Neural progenitor cell (in vitro differentiated cells): ENCODE results near the gene PIGR. TPM values are rescaled to one million over a fixed set of nuclear protein-coding genes. Genes with fewer than 3 reads are reported as not detected.

ENCODE experiments used
- DNase-seq: peaks from one replicate; pipeline ENCODE4 v3.0.0-alpha.2; 2016; ENCODE audit warnings: low spot score
- H2AFZ ChIP-seq: fragments of 200-600 bp; sonication (generic); replicated peaks from 2 replicates; pipeline ENCODE4 v1.6.1; 2016; ENCODE audit warnings: antibody characterized with exemption
- H3F3A ChIP-seq: fragments of 200-600 bp; sonication (generic); 2 replicates; pipeline ENCODE4 v1.6.1; 2016; ENCODE audit warnings: antibody characterized with exemption, low read depth
- H3K27ac ChIP-seq: fragments of 200-600 bp; sonication (generic); 2 replicates; pipeline ENCODE4 v1.5.1; 2016; ENCODE audit warnings: mild to moderate bottlenecking
- H3K27me3 ChIP-seq: fragments of 200-600 bp; sonication (generic); 2 replicates; pipeline ENCODE4 v1.6.1; 2016; ENCODE audit warnings: mild to moderate bottlenecking, moderate library complexity
- H3K36me3 ChIP-seq: fragments of 200-600 bp; sonication (generic); 2 replicates; pipeline ENCODE4 v1.5.1; 2016
- H3K4me1 ChIP-seq: fragments of 200-600 bp; sonication (generic); 2 replicates; pipeline ENCODE4 v1.6.1; 2016; ENCODE audit warnings: mixed run types
- H3K4me2 ChIP-seq: fragments of 200-600 bp; sonication (generic); 2 replicates; pipeline ENCODE4 v1.6.1; 2016
- H3K4me3 ChIP-seq: fragments of 200-600 bp; sonication (generic); 2 replicates; pipeline ENCODE4 v1.5.1; 2016
- H3K79me2 ChIP-seq: fragments of 200-600 bp; sonication (generic); 2 replicates; pipeline ENCODE4 v1.6.1; 2016; ENCODE audit warnings: low read depth
- H3K9ac ChIP-seq: fragments of 200-600 bp; sonication (generic); 2 replicates; pipeline ENCODE4 v1.6.1; 2016
- H3K9me3 ChIP-seq: fragments of 200-600 bp; sonication (generic); 2 replicates; pipeline ENCODE4 v1.5.1; 2016; ENCODE audit warnings: low read depth
- H4K20me1 ChIP-seq: fragments of 200-600 bp; sonication (generic); 2 replicates; pipeline ENCODE4 v1.6.1; 2016; ENCODE audit warnings: low read depth
- H3K27ac Mint-ChIP-seq: 3 replicates; pipeline ENCODE4 v1.8.0; 2021; ENCODE audit warnings: mixed read lengths
- H3K27me3 Mint-ChIP-seq: 2 replicates; pipeline ENCODE4 v1.8.0; 2022; ENCODE audit warnings: low read depth, mild to moderate bottlenecking, inconsistent platforms, moderate library complexity, mixed read lengths; ENCODE audit not compliant: insufficient read depth
- H3K36me3 Mint-ChIP-seq: 3 replicates; pipeline ENCODE4 v1.8.0; 2021; ENCODE audit warnings: mixed read lengths
- H3K4me1 Mint-ChIP-seq: 3 replicates; pipeline ENCODE4 v1.8.0; 2021; ENCODE audit warnings: mixed read lengths
- H3K4me3 Mint-ChIP-seq: 3 replicates; pipeline ENCODE4 v1.8.0; 2021; ENCODE audit warnings: mild to moderate bottlenecking, moderate library complexity, mixed read lengths
- H3K9me3 Mint-ChIP-seq: 3 replicates; pipeline ENCODE4 v1.8.0; 2020; ENCODE audit warnings: mixed read lengths
- EZH2 ChIP-seq: fragments of 200-600 bp; sonication (generic); IDR thresholded peaks from 2 replicates; pipeline ENCODE4 v1.6.1; 2017; ENCODE audit warnings: antibody characterized with exemption, mild to moderate bottlenecking, moderate library complexity
- EZH2phosphoT487 ChIP-seq: fragments of 200-600 bp; sonication (generic); IDR thresholded peaks from 2 replicates; pipeline ENCODE4 v1.6.1; 2017; ENCODE audit warnings: antibody characterized with exemption
- total RNA-seq: library from RNA; depleted of rRNA; stranded (reverse); fragments of >200 nt; gene quantifications from 2 replicates; pipeline ENCODE4 v1.2.3, GENCODE V29; 2015; ENCODE audit warnings: low replicate concordance
- TF ChIP-seq, protein P1 (sequence below): fragments of 200-600 bp; sonication (generic); IDR thresholded peaks from 2 replicates; pipeline ENCODE4 v1.5.1; 2017; ENCODE audit warnings: antibody characterized with exemption, mild to moderate bottlenecking

The PIGR gene
- total RNA-seq, 1 donor from 2014 or later, result not detected

- H3K4me1 ChIP-seq, result no peaks in the 10 kb centered on the region
- H3K27ac Mint-ChIP-seq, result no peak overlapping the region
- peaks cover 7% of the 10 kb centered on the region for H3K4me1 Mint-ChIP-seq
- DNase-seq, result peak; percentile 73
- H3K27ac ChIP-seq, result no peak overlapping the region
- H3K36me3 ChIP-seq, result no peaks in the 10 kb centered on the region
- no peaks in the 10 kb centered on the region for H3K9me3 ChIP-seq
- H3K4me3 ChIP-seq, result no peak overlapping the region
- peaks cover 2% of the 10 kb centered on the region for H3K27me3 Mint-ChIP-seq
- no peak overlapping the region for H3K9ac ChIP-seq
- TF ChIP-seq EZH2, result no peak
- TF ChIP-seq, protein P1, sequence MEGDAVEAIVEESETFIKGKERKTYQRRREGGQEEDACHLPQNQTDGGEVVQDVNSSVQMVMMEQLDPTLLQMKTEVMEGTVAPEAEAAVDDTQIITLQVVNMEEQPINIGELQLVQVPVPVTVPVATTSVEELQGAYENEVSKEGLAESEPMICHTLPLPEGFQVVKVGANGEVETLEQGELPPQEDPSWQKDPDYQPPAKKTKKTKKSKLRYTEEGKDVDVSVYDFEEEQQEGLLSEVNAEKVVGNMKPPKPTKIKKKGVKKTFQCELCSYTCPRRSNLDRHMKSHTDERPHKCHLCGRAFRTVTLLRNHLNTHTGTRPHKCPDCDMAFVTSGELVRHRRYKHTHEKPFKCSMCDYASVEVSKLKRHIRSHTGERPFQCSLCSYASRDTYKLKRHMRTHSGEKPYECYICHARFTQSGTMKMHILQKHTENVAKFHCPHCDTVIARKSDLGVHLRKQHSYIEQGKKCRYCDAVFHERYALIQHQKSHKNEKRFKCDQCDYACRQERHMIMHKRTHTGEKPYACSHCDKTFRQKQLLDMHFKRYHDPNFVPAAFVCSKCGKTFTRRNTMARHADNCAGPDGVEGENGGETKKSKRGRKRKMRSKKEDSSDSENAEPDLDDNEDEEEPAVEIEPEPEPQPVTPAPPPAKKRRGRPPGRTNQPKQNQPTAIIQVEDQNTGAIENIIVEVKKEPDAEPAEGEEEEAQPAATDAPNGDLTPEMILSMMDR, result peak; percentile 77
- TF ChIP-seq EZH2phosphoT487, result no peak
- no peaks in the 10 kb centered on the region for H3K79me2 ChIP-seq
- peak overlapping the region; percentile 81 for H2AFZ ChIP-seq
- H3K36me3 Mint-ChIP-seq, result no peaks in the 10 kb centered on the region
- H3K27me3 ChIP-seq, result no peaks in the 10 kb centered on the region
- H4K20me1 ChIP-seq, result no peaks in the 10 kb centered on the region
- no peaks in the 10 kb centered on the region for H3K9me3 Mint-ChIP-seq
- H3K4me3 Mint-ChIP-seq, result no peak overlapping the region
- H3K4me2 ChIP-seq, result no peak overlapping the region
- no peaks in the 10 kb centered on the region for H3F3A ChIP-seq
Measured at GRCh38 chr1:206982216-206982615, 36.0 kb upstream of the PIGR start.

- H3K27ac ChIP-seq, result no peak overlapping the region
- no peaks in the 10 kb centered on the region for H4K20me1 ChIP-seq
- no peak overlapping the region for H3K4me3 ChIP-seq
- peak; percentile 56 for DNase-seq
- Mint-ChIP-seq H3K27me3 (peaks cover 2% of the 10 kb centered on the region), H3K9me3 (no peaks in the 10 kb centered on the region), H3K36me3 (no peaks in the 10 kb centered on the region), H3K27ac (no peak overlapping the region), H3K4me1 (no peaks in the 10 kb centered on the region), H3K4me3 (no peak overlapping the region)
- H3K9me3 ChIP-seq, result no peaks in the 10 kb centered on the region
- no peak overlapping the region for H3K4me2 ChIP-seq
- TF ChIP-seq EZH2 (no peak), EZH2phosphoT487 (no peak)
- TF ChIP-seq, protein P1, result peak; percentile 63
- no peaks in the 10 kb centered on the region for H3K79me2 ChIP-seq
- H3K9ac ChIP-seq, result no peak overlapping the region
- no peaks in the 10 kb centered on the region for H3K27me3 ChIP-seq
- no peaks in the 10 kb centered on the region for H3F3A ChIP-seq
- H2AFZ ChIP-seq, result no peak overlapping the region
- no peaks in the 10 kb centered on the region for H3K36me3 ChIP-seq
- H3K4me1 ChIP-seq, result no peaks in the 10 kb centered on the region
Measured at GRCh38 chr1:206979379-206980043, 33.2 kb upstream of the PIGR start.

GRCh38 chr1:206978259-206978658 is 32.0 kb upstream of the PIGR start:
- no peaks in the 10 kb centered on the region for H3K4me1 Mint-ChIP-seq
- H3K36me3 ChIP-seq, result no peaks in the 10 kb centered on the region
- H3K4me3 Mint-ChIP-seq, result no peak overlapping the region
- H3F3A ChIP-seq, result no peaks in the 10 kb centered on the region
- no peaks in the 10 kb centered on the region for H3K79me2 ChIP-seq
- no peak overlapping the region for H3K27ac ChIP-seq
- H3K9me3 ChIP-seq, result no peaks in the 10 kb centered on the region
- H3K9me3 Mint-ChIP-seq, result no peaks in the 10 kb centered on the region
- H3K4me1 ChIP-seq, result no peaks in the 10 kb centered on the region
- H4K20me1 ChIP-seq, result no peaks in the 10 kb centered on the region
- no peaks in the 10 kb centered on the region for H3K27me3 ChIP-seq
- H3K36me3 Mint-ChIP-seq, result no peaks in the 10 kb centered on the region
- no peak overlapping the region for H3K9ac ChIP-seq
- no peak for DNase-seq
- H3K4me3 ChIP-seq, result no peak overlapping the region
- TF ChIP-seq EZH2 (no peak), EZH2phosphoT487 (no peak)
- TF ChIP-seq, protein P1, result no peak
- no peak overlapping the region for H2AFZ ChIP-seq
- no peak overlapping the region for H3K4me2 ChIP-seq
- no peak overlapping the region for H3K27ac Mint-ChIP-seq
- H3K27me3 Mint-ChIP-seq, result peaks cover 2% of the 10 kb centered on the region
